ENCODE results near the gene RABL3.

The RABL3 gene

GRCh38 chr3:120769436-120769835 lies 27.1 kb upstream of the RABL3 start:
- Histone ChIP-seq H4K20me1 (ENCODE audit: insufficient read depth, low read length, poor library complexity, severe bottlenecking) (no peaks in the 10 kb centered on the region), H3K27me3 (ENCODE audit: insufficient read depth, low read length, poor library complexity, severe bottlenecking) (no peaks in the 10 kb centered on the region), H3K9ac (ENCODE audit: low read depth, low read length, poor library complexity, severe bottlenecking) (no peak overlapping the region), H3K4me1 (ENCODE audit: insufficient read depth, low read length, poor library complexity, severe bottlenecking) (no peaks in the 10 kb centered on the region), H3K36me3 (ENCODE audit: insufficient read depth, low read length) (peaks cover 31% of the 10 kb centered on the region; the same call in 1 of the 2 replicates), H3K9me2 (replicated peaks; ENCODE audit: low read depth, low read length) (no peaks in the 10 kb centered on the region), H2AFZ (ENCODE audit: low read length) (no peak overlapping the region), H3K79me2 (ENCODE audit: insufficient read depth, low read length) (peaks cover 28% of the 10 kb centered on the region), H3K9me3 (ENCODE audit: insufficient read depth, low read depth, low read length) (no peaks in the 10 kb centered on the region), H3F3A (ENCODE audit: low read depth) (no peaks in the 10 kb centered on the region), H3K4me3 (ENCODE audit: low read length, poor library complexity, severe bottlenecking) (no peak overlapping the region), H3K4me2 (ENCODE audit: low read depth, low read length, poor library complexity, severe bottlenecking) (no peak overlapping the region)
- TF ChIP-seq CTCF (conservative IDR thresholded peaks at IDR 0.05; ENCODE audit: low read length), result no peak
- no peak for TF ChIP-seq EZH2phosphoT487 (IDR thresholded peaks at IDR 0.05; ENCODE audit: borderline replicate concordance)

GRCh38 chr3:120767106-120767505 lies 24.8 kb upstream of the RABL3 start:
- H3K36me3 ChIP-seq (ENCODE audit: insufficient read depth, low read length), result peaks cover 14% of the 10 kb centered on the region; the same call in 1 of the 2 replicates
- no peaks in the 10 kb centered on the region for H3K9me3 ChIP-seq (ENCODE audit: insufficient read depth, low read depth, low read length)
- no peak for TF ChIP-seq EZH2phosphoT487 (IDR thresholded peaks at IDR 0.05; ENCODE audit: borderline replicate concordance)
- H3K79me2 ChIP-seq (ENCODE audit: insufficient read depth, low read length), result peaks cover 45% of the 10 kb centered on the region
- H2AFZ ChIP-seq (ENCODE audit: low read length), result no peak overlapping the region
- H3F3A ChIP-seq (ENCODE audit: low read depth), result no peaks in the 10 kb centered on the region
- H3K9me2 ChIP-seq (replicated peaks; ENCODE audit: low read depth, low read length), result no peaks in the 10 kb centered on the region
- no peak overlapping the region for H3K9ac ChIP-seq (ENCODE audit: low read depth, low read length, poor library complexity, severe bottlenecking)
- H3K27me3 ChIP-seq (ENCODE audit: insufficient read depth, low read length, poor library complexity, severe bottlenecking), result no peaks in the 10 kb centered on the region
- peaks cover 15% of the 10 kb centered on the region for H3K4me1 ChIP-seq (ENCODE audit: insufficient read depth, low read length, poor library complexity, severe bottlenecking)
- no peak overlapping the region for H3K4me2 ChIP-seq (ENCODE audit: low read depth, low read length, poor library complexity, severe bottlenecking)
- H4K20me1 ChIP-seq (ENCODE audit: insufficient read depth, low read length, poor library complexity, severe bottlenecking), result no peaks in the 10 kb centered on the region
- H3K4me3 ChIP-seq (ENCODE audit: low read length, poor library complexity, severe bottlenecking), result no peak overlapping the region

GRCh38 chr3:120766576-120766975 lies 24.3 kb upstream of the RABL3 start:
- no peak overlapping the region for H3K4me3 ChIP-seq (ENCODE audit: low read length, poor library complexity, severe bottlenecking)
- H3K79me2 ChIP-seq (ENCODE audit: insufficient read depth, low read length), result peaks cover 45% of the 10 kb centered on the region
- no peaks in the 10 kb centered on the region for H3K9me2 ChIP-seq (replicated peaks; ENCODE audit: low read depth, low read length)
- H2AFZ ChIP-seq (ENCODE audit: low read length), result no peak overlapping the region
- TF ChIP-seq CTCF (conservative IDR thresholded peaks at IDR 0.05; ENCODE audit: low read length), result no peak
- no peak for TF ChIP-seq EZH2phosphoT487 (IDR thresholded peaks at IDR 0.05; ENCODE audit: borderline replicate concordance)
- H3K27me3 ChIP-seq (ENCODE audit: insufficient read depth, low read length, poor library complexity, severe bottlenecking), result no peaks in the 10 kb centered on the region
- H3K4me1 ChIP-seq (ENCODE audit: insufficient read depth, low read length, poor library complexity, severe bottlenecking), result peaks cover 15% of the 10 kb centered on the region
- no peak overlapping the region for H3K9ac ChIP-seq (ENCODE audit: low read depth, low read length, poor library complexity, severe bottlenecking)
- peaks cover 9% of the 10 kb centered on the region; the same call in 1 of the 2 replicates for H3K36me3 ChIP-seq (ENCODE audit: insufficient read depth, low read length)
- H3K4me2 ChIP-seq (ENCODE audit: low read depth, low read length, poor library complexity, severe bottlenecking), result no peak overlapping the region
- H3F3A ChIP-seq (ENCODE audit: low read depth), result no peaks in the 10 kb centered on the region
- no peaks in the 10 kb centered on the region for H4K20me1 ChIP-seq (ENCODE audit: insufficient read depth, low read length, poor library complexity, severe bottlenecking)
- no peaks in the 10 kb centered on the region for H3K9me3 ChIP-seq (ENCODE audit: insufficient read depth, low read depth, low read length)

- no peaks in the 10 kb centered on the region for H4K20me1 ChIP-seq (ENCODE audit: insufficient read depth, low read length, poor library complexity, severe bottlenecking)
- H3K36me3 ChIP-seq (ENCODE audit: insufficient read depth, low read length), result peaks cover 3% of the 10 kb centered on the region; the same call in 1 of the 2 replicates
- peaks cover 15% of the 10 kb centered on the region for H3K4me1 ChIP-seq (ENCODE audit: insufficient read depth, low read length, poor library complexity, severe bottlenecking)
- H3K27me3 ChIP-seq (ENCODE audit: insufficient read depth, low read length, poor library complexity, severe bottlenecking), result no peaks in the 10 kb centered on the region
- no peak overlapping the region for H3K9ac ChIP-seq (ENCODE audit: low read depth, low read length, poor library complexity, severe bottlenecking)
- no peak overlapping the region for H2AFZ ChIP-seq (ENCODE audit: low read length)
- no peak overlapping the region for H3K4me2 ChIP-seq (ENCODE audit: low read depth, low read length, poor library complexity, severe bottlenecking)
- H3K79me2 ChIP-seq (ENCODE audit: insufficient read depth, low read length), result peaks cover 45% of the 10 kb centered on the region
- TF ChIP-seq CTCF (conservative IDR thresholded peaks at IDR 0.05; ENCODE audit: low read length) (no peak), EZH2phosphoT487 (IDR thresholded peaks at IDR 0.05; ENCODE audit: borderline replicate concordance) (no peak)
- no peak overlapping the region for H3K4me3 ChIP-seq (ENCODE audit: low read length, poor library complexity, severe bottlenecking)
- no peaks in the 10 kb centered on the region for H3F3A ChIP-seq (ENCODE audit: low read depth)
- H3K9me3 ChIP-seq (ENCODE audit: insufficient read depth, low read depth, low read length), result no peaks in the 10 kb centered on the region
- H3K9me2 ChIP-seq (replicated peaks; ENCODE audit: low read depth, low read length), result no peaks in the 10 kb centered on the region
Observed at GRCh38 chr3:120765830-120766493, 23.6 kb upstream of the RABL3 start.
